HFFc6 (cell line): ENCODE measurements around the gene TMEM126B. TPM values are rescaled to one million over a fixed set of nuclear protein-coding genes. Genes with fewer than 3 reads are reported as not detected.
A peak's percentile ranks its signal among the peaks of the same experiment; 100 is the strongest.

ENCODE experiments used
- DNase-seq: peaks from one replicate; pipeline ENCODE4 v3.0.0-alpha.2; 2018
- H3K27ac Mint-ChIP-seq: 2 replicates; pipeline ENCODE4 v1.8.0; 2020; ENCODE audit warnings: mild to moderate bottlenecking, mixed read lengths
- H3K27me3 Mint-ChIP-seq: 2 replicates; pipeline ENCODE4 v1.8.0; 2021; ENCODE audit warnings: mild to moderate bottlenecking, moderate library complexity, mixed read lengths; ENCODE audit not compliant: insufficient read depth
- H3K36me3 Mint-ChIP-seq: 2 replicates; pipeline ENCODE4 v1.8.0; 2021; ENCODE audit warnings: low read depth, mixed read lengths
- H3K4me1 Mint-ChIP-seq: 2 replicates; pipeline ENCODE4 v1.8.0; 2020; ENCODE audit warnings: low read depth, mixed read lengths
- H3K4me3 Mint-ChIP-seq: 2 replicates; pipeline ENCODE4 v1.8.0; 2020; ENCODE audit warnings: mild to moderate bottlenecking, moderate library complexity, mixed read lengths
- H3K9me3 Mint-ChIP-seq: 2 replicates; pipeline ENCODE4 v1.8.0; 2020; ENCODE audit warnings: mild to moderate bottlenecking, mixed read lengths
- CTCF ChIP-seq: fragments of 200-600 bp; sonication (generic); IDR thresholded peaks from 2 replicates; pipeline ENCODE4 v1.5.0; 2021; ENCODE audit warnings: antibody characterized with exemption, mild to moderate bottlenecking
- total RNA-seq, 6 experiments: library from RNA; stranded (reverse); fragmentation: NEBNext Ultra II Directional; extraction: Animal tissue kit (Norgen Biotek cat#: 25700); gene quantifications; 2 replicates in 1 of 6; 3 replicates in 5 of 6; pipeline ENCODE4 v1.2.3, GENCODE V29; 2021

The TMEM126B gene
- total RNA-seq, 6 experiments from 2014 or later = 44.0 to 50.5 (median 46.6) TPM

DNA sequence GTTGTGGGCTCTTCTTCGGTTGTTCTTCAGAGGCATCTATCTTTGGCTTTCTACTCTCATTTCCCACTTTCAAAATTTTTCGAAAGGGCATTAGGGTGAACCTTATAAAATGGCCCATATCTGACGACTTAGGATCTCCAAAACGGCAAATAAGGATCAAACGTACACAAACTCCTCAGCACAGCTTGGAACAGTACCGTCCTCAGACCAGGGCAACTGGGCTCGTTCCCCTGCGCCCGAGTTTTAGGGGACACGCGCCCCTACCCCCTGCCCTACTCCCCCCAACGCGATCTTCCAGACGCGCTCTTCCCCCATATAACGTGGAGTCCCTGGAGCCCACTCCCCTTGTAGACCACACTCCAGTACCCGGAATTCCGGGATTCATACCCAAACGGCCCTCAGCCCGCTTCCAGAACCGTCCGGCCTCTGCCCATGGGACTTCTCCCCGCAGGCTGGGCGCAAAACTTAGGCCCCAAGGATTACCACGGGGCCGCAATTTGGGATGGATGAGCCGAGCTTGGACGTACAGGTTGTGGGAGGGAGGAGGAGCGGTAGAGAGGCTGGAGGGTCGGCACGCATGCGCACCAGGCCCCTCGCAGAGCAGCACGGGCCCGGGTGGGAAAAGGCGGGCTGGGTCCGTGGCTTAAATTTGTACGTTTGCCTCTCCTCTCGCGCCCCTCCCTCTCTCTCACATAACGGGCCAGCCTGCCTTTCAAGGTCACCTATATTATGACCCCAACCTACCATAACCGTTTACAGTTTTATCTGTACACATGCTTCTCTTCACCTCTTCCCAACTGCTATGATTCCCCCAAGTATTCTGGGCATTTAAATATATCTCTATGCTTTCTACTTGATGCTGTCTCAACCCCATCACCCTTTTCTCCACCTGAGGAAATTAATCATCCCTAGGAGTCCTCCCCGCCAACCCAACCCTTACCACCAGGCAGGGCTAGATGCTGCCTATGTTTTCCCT is 54.2 kb downstream of the TMEM126B start:
- Mint-ChIP-seq H3K4me3 (peak overlapping the region; percentile 80), H3K4me1 (peaks cover 48% of the 10 kb centered on the region), H3K27ac (peak overlapping the region; percentile 55; the same call in 1 of the 2 replicates), H3K9me3 (no peaks in the 10 kb centered on the region), H3K36me3 (peaks cover 5% of the 10 kb centered on the region; the same call in 1 of the 2 replicates), H3K27me3 (peaks cover 2% of the 10 kb centered on the region; the same call in 1 of the 2 replicates)
- no peak for TF ChIP-seq CTCF
- DNase-seq = no peak

GRCh38 chr11:85685125-85685819 is 56.9 kb downstream of the TMEM126B start:
- no peak for TF ChIP-seq CTCF
- Mint-ChIP-seq H3K27ac (peak overlapping the region; percentile 97), H3K9me3 (no peaks in the 10 kb centered on the region), H3K4me1 (peaks cover 48% of the 10 kb centered on the region), H3K27me3 (peaks cover 2% of the 10 kb centered on the region; the same call in 1 of the 2 replicates), H3K36me3 (peaks cover 9% of the 10 kb centered on the region; the same call in 1 of the 2 replicates), H3K4me3 (peak overlapping the region; percentile 90)
- DNase-seq = peak; percentile 25

DNA sequence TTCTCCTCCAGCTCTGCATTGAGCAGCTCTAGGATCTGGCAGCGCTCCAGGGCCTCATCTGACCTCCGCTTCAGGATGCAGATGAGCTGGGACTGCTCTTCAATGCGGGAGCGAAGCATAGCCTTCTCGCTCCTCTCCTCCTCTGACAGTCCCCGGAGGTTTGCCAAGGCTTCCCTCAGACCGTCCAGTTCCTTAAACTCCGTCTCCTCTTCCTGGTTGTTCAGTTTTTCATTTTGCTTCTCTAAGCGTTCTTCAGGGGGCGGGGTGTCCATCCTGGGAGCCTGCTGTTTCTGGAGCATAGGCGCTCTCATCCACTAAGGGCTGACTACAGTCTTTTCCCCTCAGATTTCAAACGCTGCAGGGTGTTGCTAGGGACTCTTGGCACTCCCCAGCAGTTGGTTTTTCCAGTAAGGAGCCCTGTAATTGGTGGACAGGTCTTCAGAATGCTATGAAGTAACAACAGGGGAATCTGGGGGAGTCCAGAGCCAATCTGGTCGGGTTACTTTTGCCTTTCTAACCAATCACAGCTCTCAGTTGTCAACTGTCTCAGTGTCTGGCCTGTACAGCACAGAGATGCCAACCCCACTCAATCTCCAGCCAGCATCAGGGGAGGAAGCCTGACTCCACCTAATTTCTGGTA is 57.5 kb downstream of the TMEM126B start, which contains the start of gene CCDC89:
CCDC89 (minus strand) TSS at position 376 of the 640 bp plus-strand sequence; CDS start at position 311, 65 bp downstream.
- Mint-ChIP-seq H3K9me3 (no peaks in the 10 kb centered on the region), H3K36me3 (peaks cover 9% of the 10 kb centered on the region; the same call in 1 of the 2 replicates), H3K27me3 (peaks cover 1% of the 10 kb centered on the region), H3K4me1 (peaks cover 48% of the 10 kb centered on the region), H3K27ac (peak within 1 kb of the TSS; percentile 97), H3K4me3 (peak within 1 kb of the TSS; percentile 90)
- no peak for TF ChIP-seq CTCF
- peak; percentile 96 for DNase-seq

Other genes with a start within 250 kb of the TMEM126B start
- gene DLG2, start 1.2 kb upstream of the TMEM126B start, total RNA-seq = under 1 TPM in 5 of 6 experiments, not detected in 1; 0.39 to 1.00 (median 0.80) TPM
- gene TMEM126A, start 19.4 kb downstream of the TMEM126B start, total RNA-seq = 10 to 100 TPM; 32.0 to 52.4 (median 48.2) TPM
- 10 to 100 TPM; 16.1 to 18.9 (median 18.5) TPM for gene CREBZF, start 36.5 kb downstream of the TMEM126B start, total RNA-seq
- gene CCDC89, start 57.6 kb downstream of the TMEM126B start, total RNA-seq = 1 to 10 TPM; 1.7 to 3.5 (median 2.8) TPM
- 10 to 100 TPM; 23.2 to 39.5 (median 27.4) TPM for gene SYTL2, start 182.5 kb downstream of the TMEM126B start, total RNA-seq
- gene CCDC83, start 226.8 kb downstream of the TMEM126B start, total RNA-seq = not detected